DMS53 treated with DMSO at 0.1 percent for 48 hours (cell line): ENCODE results near the gene TPCN1.

ENCODE experiments used
- DNase-seq: peaks from one replicate; lab custom pipeline; 2025; ENCODE audit not compliant: unreplicated experiment; lab: John Stamatoyannopoulos, UW

Gene TPCN1

GRCh38 chr12:113302466-113302865 is 81.2 kb downstream of the TPCN1 start:
- no peak for DNase-seq

- no peak for DNase-seq
Observed at GRCh38 chr12:113302886-113303640, 81.8 kb downstream of the TPCN1 start.

- DNase-seq, result no peak
Observed at GRCh38 chr12:113305281-113305856, 84.1 kb downstream of the TPCN1 start.

- no peak for DNase-seq
Observed at GRCh38 chr12:113306382-113306781, 85.1 kb downstream of the TPCN1 start.

- no peak for DNase-seq
Observed at GRCh38 chr12:113310489-113310888, 89.2 kb downstream of the TPCN1 start.

- no peak for DNase-seq
Observed at GRCh38 chr12:113314121-113314529, 92.9 kb downstream of the TPCN1 start.

GRCh38 chr12:113315358-113315757 is 94.1 kb downstream of the TPCN1 start:
- DNase-seq, result no peak

- DNase-seq, result no peak
Observed at GRCh38 chr12:113316155-113316554, 94.9 kb downstream of the TPCN1 start.

- no peak for DNase-seq
Observed at GRCh38 chr12:113317122-113317521, 95.9 kb downstream of the TPCN1 start.

- DNase-seq, result no peak
Observed at GRCh38 chr12:113318046-113318656, 96.9 kb downstream of the TPCN1 start.

GRCh38 chr12:113318900-113319628 is 97.8 kb downstream of the TPCN1 start:
- DNase-seq, result no peak

- DNase-seq, result no peak
Observed at GRCh38 chr12:113320401-113320800, 99.1 kb downstream of the TPCN1 start.

GRCh38 chr12:113322343-113322742 is 101.1 kb downstream of the TPCN1 start:
- no peak for DNase-seq

GRCh38 chr12:113325916-113326315 is 104.7 kb downstream of the TPCN1 start:
- no peak for DNase-seq

- DNase-seq, result no peak
Observed at GRCh38 chr12:113326775-113327395, 105.6 kb downstream of the TPCN1 start.

- no peak for DNase-seq
Observed at GRCh38 chr12:113328368-113328889, 107.2 kb downstream of the TPCN1 start.

- DNase-seq, result no peak
Observed at GRCh38 chr12:113329022-113329790, 107.9 kb downstream of the TPCN1 start.

- no peak for DNase-seq
Observed at GRCh38 chr12:113329791-113330417, 108.6 kb downstream of the TPCN1 start.

GRCh38 chr12:113330505-113330904 is 109.2 kb downstream of the TPCN1 start:
- DNase-seq, result no peak
